Measurements from ENCODE around the gene EGLN2. TPM values are rescaled to one million over a fixed set of nuclear protein-coding genes. Genes with fewer than 3 reads are reported as not detected.

The EGLN2 gene
- total RNA-seq, 3 donors from 2014 or later: 84.5 to 126 (median 93.2) TPM

- Histone ChIP-seq H3K36me3 (ENCODE audit: low read depth) (no peaks in the 10 kb centered on the region), H3K4me1 (ENCODE audit: low read depth) (no peaks in the 10 kb centered on the region), H3K9me3 (no peaks in the 10 kb centered on the region), H3K4me3 (no peak overlapping the region)
- no peak for TF ChIP-seq CTCF (IDR thresholded peaks at IDR 0.05)
- intact Hi-C loops (cut with DNase I, micrococcal nuclease): no loop called here
- DNase-seq: no peak
- ATAC-seq: no peak
Observed at GRCh38 chr19:40785526-40785925, 13.5 kb upstream of the EGLN2 start.

GRCh38 chr19:40786060-40787037 lies 12.6 kb upstream of the EGLN2 start:
- H3K4me1 ChIP-seq (ENCODE audit: low read depth): no peaks in the 10 kb centered on the region
- no peaks in the 10 kb centered on the region for H3K36me3 ChIP-seq (ENCODE audit: low read depth)
- ATAC-seq: no peak
- TF ChIP-seq CTCF (IDR thresholded peaks at IDR 0.05): no peak
- no peaks in the 10 kb centered on the region for H3K9me3 ChIP-seq
- DNase-seq: no peak
- intact Hi-C loops (cut with DNase I, micrococcal nuclease): no loop called here
- no peak overlapping the region for H3K4me3 ChIP-seq

- DNase-seq: no peak
- no peak for TF ChIP-seq CTCF (IDR thresholded peaks at IDR 0.05)
- Histone ChIP-seq H3K36me3 (ENCODE audit: low read depth) (no peaks in the 10 kb centered on the region), H3K4me1 (ENCODE audit: low read depth) (peaks cover 16% of the 10 kb centered on the region), H3K4me3 (no peak overlapping the region), H3K9me3 (no peaks in the 10 kb centered on the region)
- intact Hi-C loops (cut with DNase I, micrococcal nuclease): no loop called here
- ATAC-seq: no peak
Observed at GRCh38 chr19:40791349-40791748, 7.6 kb upstream of the EGLN2 start.

- intact Hi-C loops (cut with DNase I, micrococcal nuclease): no loop called here
- Histone ChIP-seq H3K9me3 (no peaks in the 10 kb centered on the region), H3K4me1 (ENCODE audit: low read depth) (peaks cover 16% of the 10 kb centered on the region), H3K36me3 (ENCODE audit: low read depth) (no peaks in the 10 kb centered on the region), H3K4me3 (no peak overlapping the region)
- peak; percentile 68 for ATAC-seq
- DNase-seq: no peak
- no peak for TF ChIP-seq CTCF (IDR thresholded peaks at IDR 0.05)
Observed at GRCh38 chr19:40791996-40792395, 7.0 kb upstream of the EGLN2 start.

- intact Hi-C loops (cut with DNase I, micrococcal nuclease): no loop called here
- no peak for DNase-seq
- Histone ChIP-seq H3K36me3 (ENCODE audit: low read depth) (no peaks in the 10 kb centered on the region), H3K9me3 (no peaks in the 10 kb centered on the region), H3K4me1 (ENCODE audit: low read depth) (peaks cover 31% of the 10 kb centered on the region), H3K4me3 (no peak overlapping the region)
- TF ChIP-seq CTCF (IDR thresholded peaks at IDR 0.05): no peak
- no peak for ATAC-seq
Observed at GRCh38 chr19:40797166-40797962, 1.6 kb upstream of the EGLN2 start.

All from mucosa of descending colon (tissue), 3 donors.